ENCODE results near the gene VSTM4. TPM values are rescaled to one million over a fixed set of nuclear protein-coding genes. Genes with fewer than 3 reads are reported as not detected.

The VSTM4 gene
- total and polyA plus RNA-seq, 2 donors (not counting 1 experiment from before 2014, with no cell fraction given) = not detected

- Histone ChIP-seq H4K20me1 (ENCODE audit: control insufficient read depth, insufficient read depth, low read length, poor library complexity, severe bottlenecking) (no peaks in the 10 kb centered on the region), H3K9me3 (ENCODE audit: control extremely low read depth in 1 of 3, control insufficient read depth in 2 of 3, insufficient read depth in 1 of 3, low read length in 2 of 3) (no peaks in the 10 kb centered on the region), H3K36me3 (replicated peaks in 1 of 2; ENCODE audit: control extremely low read depth in 1 of 2, control insufficient read depth in 1 of 2, extremely low read depth in 1 of 2, insufficient read depth in 2 of 2, low read length in 1 of 2) (no peaks in the 10 kb centered on the region), H3K9ac (ENCODE audit: low read length) (no peak overlapping the region), H3K4me2 (replicated peaks; ENCODE audit: low read depth, low read length, poor library complexity, severe bottlenecking) (no peak overlapping the region), H3K4me3 (ENCODE audit: control extremely low read depth in 1 of 5, extremely low read depth in 1 of 5, insufficient read depth in 1 of 5, low read depth in 2 of 5, low read length in 4 of 5) (no peak overlapping the region), H3K4me1 (ENCODE audit: control insufficient read depth in 2 of 2, insufficient read depth in 2 of 2, low read length in 2 of 2) (no peaks in the 10 kb centered on the region), H3K27ac (ENCODE audit: low read length in 2 of 2) (no peak overlapping the region), H2AFZ (ENCODE audit: insufficient read depth, low read depth, low read length, poor library complexity, severe bottlenecking) (no peak overlapping the region), H3K27me3 (replicated peaks in 1 of 4; ENCODE audit: control extremely low read depth in 1 of 4, control insufficient read depth in 3 of 4, insufficient read depth in 4 of 4, low read length in 3 of 4) (peaks cover 0 to 4% (median 1%) of the 10 kb centered on the region in 4 experiments), H3K79me2 (ENCODE audit: control insufficient read depth, insufficient read depth, low read length) (no peaks in the 10 kb centered on the region)
- H3K27me3 Mint-ChIP-seq = peaks cover 29% of the 10 kb centered on the region
- DNase-seq = no peak
- TF ChIP-seq EZH2 (IDR thresholded peaks at IDR 0.05; ENCODE audit: borderline replicate concordance, insufficient read depth, low read depth, low read length, poor library complexity, severe bottlenecking) (no peak), CTCF (IDR thresholded peaks at IDR 0.05) (no peak)
- H3K4me1 Mint-ChIP-seq = no peaks in the 10 kb centered on the region
- no peaks in the 10 kb centered on the region for H3K9me3 Mint-ChIP-seq (ENCODE audit: insufficient read depth)
- no peak for ATAC-seq (ENCODE audit: low read depth)
- no peak overlapping the region for H3K4me3 Mint-ChIP-seq
- intact Hi-C loops (cut with micrococcal nuclease) = no loop called here
- no peak overlapping the region for H3K27ac Mint-ChIP-seq
- POLR2A ChIA-PET = no interaction called here
- CTCF ChIA-PET = no interaction called here
- WGBS (ENCODE audit: insufficient coverage) = 92% methylated on average over 3 of the region's 3 CpGs
Observed at GRCh38 chr10:49079072-49079471, 36.2 kb downstream of the VSTM4 start.

GRCh38 chr10:49078433-49078832, 36.9 kb downstream of the VSTM4 start:
- Histone ChIP-seq H3K4me1 (ENCODE audit: control insufficient read depth in 2 of 2, insufficient read depth in 2 of 2, low read length in 2 of 2) (no peaks in the 10 kb centered on the region), H3K9ac (ENCODE audit: low read length) (no peak overlapping the region), H4K20me1 (ENCODE audit: control insufficient read depth, insufficient read depth, low read length, poor library complexity, severe bottlenecking) (no peaks in the 10 kb centered on the region), H3K9me3 (ENCODE audit: control extremely low read depth in 1 of 3, control insufficient read depth in 2 of 3, insufficient read depth in 1 of 3, low read length in 2 of 3) (no peaks in the 10 kb centered on the region), H3K79me2 (ENCODE audit: control insufficient read depth, insufficient read depth, low read length) (no peaks in the 10 kb centered on the region), H3K27ac (ENCODE audit: low read length in 2 of 2) (no peak overlapping the region), H3K36me3 (replicated peaks in 1 of 2; ENCODE audit: control extremely low read depth in 1 of 2, control insufficient read depth in 1 of 2, extremely low read depth in 1 of 2, insufficient read depth in 2 of 2, low read length in 1 of 2) (no peaks in the 10 kb centered on the region), H3K4me2 (replicated peaks; ENCODE audit: low read depth, low read length, poor library complexity, severe bottlenecking) (no peak overlapping the region), H3K4me3 (ENCODE audit: control extremely low read depth in 1 of 5, extremely low read depth in 1 of 5, insufficient read depth in 1 of 5, low read depth in 2 of 5, low read length in 4 of 5) (no peak overlapping the region), H3K27me3 (replicated peaks in 1 of 4; ENCODE audit: control extremely low read depth in 1 of 4, control insufficient read depth in 3 of 4, insufficient read depth in 4 of 4, low read length in 3 of 4) (peaks cover 0 to 4% (median 1%) of the 10 kb centered on the region in 4 experiments), H2AFZ (ENCODE audit: insufficient read depth, low read depth, low read length, poor library complexity, severe bottlenecking) (no peak overlapping the region)
- ATAC-seq (ENCODE audit: low read depth) = no peak
- Mint-ChIP-seq H3K9me3 (ENCODE audit: insufficient read depth) (no peaks in the 10 kb centered on the region), H3K27me3 (peaks cover 29% of the 10 kb centered on the region), H3K4me3 (no peak overlapping the region), H3K27ac (no peak overlapping the region), H3K4me1 (no peaks in the 10 kb centered on the region)
- POLR2A ChIA-PET = no interaction called here
- no peak for DNase-seq
- intact Hi-C loops (cut with micrococcal nuclease) = no loop called here
- TF ChIP-seq EZH2 (IDR thresholded peaks at IDR 0.05; ENCODE audit: borderline replicate concordance, insufficient read depth, low read depth, low read length, poor library complexity, severe bottlenecking) (no peak), CTCF (IDR thresholded peaks at IDR 0.05) (no peak)
- WGBS (ENCODE audit: insufficient coverage) = no CpG with 5 or more reads among the region's 2 CpGs
- CTCF ChIA-PET = no interaction called here

Measured in B cell (primary cell).